Measurements from ENCODE around the gene USP36. TPM values are rescaled to one million over a fixed set of nuclear protein-coding genes. Genes with fewer than 3 reads are reported as not detected.

Gene USP36
- total RNA-seq, 1 experiment from 2014 or later, result 79.5 TPM

- Mint-ChIP-seq H3K36me3 (ENCODE audit: insufficient read depth, unreplicated experiment) (peaks cover 40% of the 10 kb centered on the region), H3K4me3 (ENCODE audit: low read depth, unreplicated experiment) (peak overlapping the region; percentile 64), H3K4me1 (ENCODE audit: low read depth, unreplicated experiment) (peaks cover 29% of the 10 kb centered on the region), H3K27ac (ENCODE audit: unreplicated experiment) (peak overlapping the region; percentile 100), H3K9me3 (ENCODE audit: low read depth, unreplicated experiment) (no peaks in the 10 kb centered on the region), H3K27me3 (ENCODE audit: unreplicated experiment) (no peaks in the 10 kb centered on the region)
- intact Hi-C loops (cut with micrococcal nuclease; ENCODE audit: unreplicated experiment), result loop anchor here (1.0 kb wide), 1 partner anchor 21 kb away; no protein-coding TSS in a partner anchor
- peak; percentile 89 for DNase-seq
- TF ChIP-seq, protein P1, sequence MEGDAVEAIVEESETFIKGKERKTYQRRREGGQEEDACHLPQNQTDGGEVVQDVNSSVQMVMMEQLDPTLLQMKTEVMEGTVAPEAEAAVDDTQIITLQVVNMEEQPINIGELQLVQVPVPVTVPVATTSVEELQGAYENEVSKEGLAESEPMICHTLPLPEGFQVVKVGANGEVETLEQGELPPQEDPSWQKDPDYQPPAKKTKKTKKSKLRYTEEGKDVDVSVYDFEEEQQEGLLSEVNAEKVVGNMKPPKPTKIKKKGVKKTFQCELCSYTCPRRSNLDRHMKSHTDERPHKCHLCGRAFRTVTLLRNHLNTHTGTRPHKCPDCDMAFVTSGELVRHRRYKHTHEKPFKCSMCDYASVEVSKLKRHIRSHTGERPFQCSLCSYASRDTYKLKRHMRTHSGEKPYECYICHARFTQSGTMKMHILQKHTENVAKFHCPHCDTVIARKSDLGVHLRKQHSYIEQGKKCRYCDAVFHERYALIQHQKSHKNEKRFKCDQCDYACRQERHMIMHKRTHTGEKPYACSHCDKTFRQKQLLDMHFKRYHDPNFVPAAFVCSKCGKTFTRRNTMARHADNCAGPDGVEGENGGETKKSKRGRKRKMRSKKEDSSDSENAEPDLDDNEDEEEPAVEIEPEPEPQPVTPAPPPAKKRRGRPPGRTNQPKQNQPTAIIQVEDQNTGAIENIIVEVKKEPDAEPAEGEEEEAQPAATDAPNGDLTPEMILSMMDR (IDR thresholded peaks at IDR 0.05; ENCODE audit: unreplicated experiment), result no peak
- BruUV-seq (replicated peaks), result TSS peak; percentile 93
- CTCF ChIA-PET, result interaction anchor here (0.8 to 1.0 kb wide), 3 partner anchors 96 to 134 kb away, joined by 3 read pairs; no protein-coding TSS in a partner anchor
Observed at GRCh38 chr17:78862073-78863023, 21.7 kb upstream of the USP36 start.

- Mint-ChIP-seq H3K27me3 (ENCODE audit: unreplicated experiment) (no peaks in the 10 kb centered on the region), H3K36me3 (ENCODE audit: insufficient read depth, unreplicated experiment) (peaks cover 44% of the 10 kb centered on the region), H3K4me3 (ENCODE audit: low read depth, unreplicated experiment) (no peak overlapping the region), H3K9me3 (ENCODE audit: low read depth, unreplicated experiment) (no peaks in the 10 kb centered on the region), H3K27ac (ENCODE audit: unreplicated experiment) (no peak overlapping the region), H3K4me1 (ENCODE audit: low read depth, unreplicated experiment) (peaks cover 29% of the 10 kb centered on the region)
- no peak for DNase-seq
- intact Hi-C loops (cut with micrococcal nuclease; ENCODE audit: unreplicated experiment), result no loop called here
- CTCF ChIA-PET, result no interaction called here
- no TSS peak for BruUV-seq (replicated peaks)
- TF ChIP-seq, protein P1 (IDR thresholded peaks at IDR 0.05; ENCODE audit: unreplicated experiment), result no peak
Observed at GRCh38 chr17:78861229-78861628, 20.6 kb upstream of the USP36 start.

GRCh38 chr17:78859051-78859450 is 18.4 kb upstream of the USP36 start:
- no TSS peak for BruUV-seq (replicated peaks)
- TF ChIP-seq, protein P1 (IDR thresholded peaks at IDR 0.05; ENCODE audit: unreplicated experiment), result no peak
- DNase-seq, result no peak
- H3K4me3 Mint-ChIP-seq (ENCODE audit: low read depth, unreplicated experiment), result no peak overlapping the region
- no peaks in the 10 kb centered on the region for H3K9me3 Mint-ChIP-seq (ENCODE audit: low read depth, unreplicated experiment)
- no peak overlapping the region for H3K27ac Mint-ChIP-seq (ENCODE audit: unreplicated experiment)
- H3K4me1 Mint-ChIP-seq (ENCODE audit: low read depth, unreplicated experiment), result peaks cover 26% of the 10 kb centered on the region
- CTCF ChIA-PET, result no interaction called here
- intact Hi-C loops (cut with micrococcal nuclease; ENCODE audit: unreplicated experiment), result no loop called here
- peaks cover 48% of the 10 kb centered on the region for H3K36me3 Mint-ChIP-seq (ENCODE audit: insufficient read depth, unreplicated experiment)
- H3K27me3 Mint-ChIP-seq (ENCODE audit: unreplicated experiment), result no peaks in the 10 kb centered on the region

GRCh38 chr17:78857266-78857665 is 16.7 kb upstream of the USP36 start:
- no peaks in the 10 kb centered on the region for H3K9me3 Mint-ChIP-seq (ENCODE audit: low read depth, unreplicated experiment)
- no peak overlapping the region for H3K4me3 Mint-ChIP-seq (ENCODE audit: low read depth, unreplicated experiment)
- intact Hi-C loops (cut with micrococcal nuclease; ENCODE audit: unreplicated experiment), result no loop called here
- TF ChIP-seq, protein P1 (IDR thresholded peaks at IDR 0.05; ENCODE audit: unreplicated experiment), result no peak
- DNase-seq, result no peak
- no peaks in the 10 kb centered on the region for H3K27me3 Mint-ChIP-seq (ENCODE audit: unreplicated experiment)
- H3K36me3 Mint-ChIP-seq (ENCODE audit: insufficient read depth, unreplicated experiment), result peaks cover 52% of the 10 kb centered on the region
- BruUV-seq (replicated peaks), result no TSS peak
- H3K27ac Mint-ChIP-seq (ENCODE audit: unreplicated experiment), result peak overlapping the region; percentile 39
- CTCF ChIA-PET, result interaction anchor here (0.6 kb wide), 1 partner anchor 15 kb away, joined by 4 read pairs; no protein-coding TSS in a partner anchor
- H3K4me1 Mint-ChIP-seq (ENCODE audit: low read depth, unreplicated experiment), result peaks cover 15% of the 10 kb centered on the region

Measured in Calu3 (cell line).